Measurements from ENCODE around the gene RBL2. TPM values are rescaled to one million over a fixed set of nuclear protein-coding genes. Genes with fewer than 3 reads are reported as not detected.

The RBL2 gene
- total RNA-seq, 1 donor from 2014 or later = 60.5 TPM

Small RNA genes within 50 kb of the gene (small RNA-seq; reads per million reads assigned to genes)
- not detected for gene RNU6-1153P

Other genes with a start within 250 kb of the RBL2 start
- gene AKTIP, start 68.7 kb downstream of the RBL2 start, total RNA-seq = 38.6 TPM

All from skeletal muscle tissue (tissue), 2 donors.